ENCODE measurements around the gene MSI2.
A peak's percentile ranks its signal among the peaks of the same experiment; 100 is the strongest.

The MSI2 gene

DNA sequence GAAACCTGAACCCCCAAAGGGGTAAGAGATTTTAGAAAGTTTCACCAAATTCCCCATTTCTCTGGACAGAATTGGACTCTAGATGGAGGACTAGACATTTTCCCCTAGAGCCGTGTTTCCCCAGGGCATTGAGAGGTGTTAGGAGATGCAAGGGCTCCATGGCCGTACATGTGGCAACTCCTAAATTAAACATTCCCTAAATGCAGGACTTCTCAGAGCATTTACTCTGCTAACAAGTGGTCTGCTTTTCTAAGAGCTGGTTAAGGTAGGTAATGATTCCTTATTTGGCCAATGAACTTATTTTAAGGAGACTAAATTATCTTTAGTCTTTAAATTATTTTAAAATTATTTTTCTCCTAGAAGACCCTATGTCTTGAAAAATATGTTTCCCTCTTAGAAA lies 200.9 kb downstream of the MSI2 start:
- DNase-seq (ENCODE audit: low read depth in 2 of 2), result no peak

GRCh38 chr17:57458718-57459285 lies 202.5 kb downstream of the MSI2 start:
- no peak for DNase-seq (ENCODE audit: low read depth in 2 of 2)

- DNase-seq (ENCODE audit: low read depth in 2 of 2), result no peak
Observed at GRCh38 chr17:57459286-57459915, 203.1 kb downstream of the MSI2 start.

DNA sequence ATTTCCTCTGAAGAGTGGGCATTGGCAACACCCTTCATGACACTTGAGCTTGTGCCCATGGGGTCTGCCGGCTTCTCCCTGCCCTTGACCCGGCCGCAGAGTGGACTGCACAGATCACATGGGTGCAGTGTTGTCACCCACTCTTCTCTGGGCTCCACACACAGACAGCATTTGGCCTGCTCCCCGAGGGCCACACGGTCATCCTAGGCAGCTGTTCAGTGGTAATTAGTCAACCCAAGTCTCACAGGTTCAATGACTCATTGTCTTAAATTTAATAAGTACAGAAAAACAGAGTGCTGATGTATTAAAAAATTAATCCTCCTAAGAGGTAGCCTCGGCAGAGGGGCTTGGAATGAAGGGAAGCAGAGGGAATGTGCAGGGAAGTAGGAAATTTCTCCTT lies 204.8 kb downstream of the MSI2 start:
- DNase-seq (ENCODE audit: low read depth in 2 of 2), result no peak

DNA sequence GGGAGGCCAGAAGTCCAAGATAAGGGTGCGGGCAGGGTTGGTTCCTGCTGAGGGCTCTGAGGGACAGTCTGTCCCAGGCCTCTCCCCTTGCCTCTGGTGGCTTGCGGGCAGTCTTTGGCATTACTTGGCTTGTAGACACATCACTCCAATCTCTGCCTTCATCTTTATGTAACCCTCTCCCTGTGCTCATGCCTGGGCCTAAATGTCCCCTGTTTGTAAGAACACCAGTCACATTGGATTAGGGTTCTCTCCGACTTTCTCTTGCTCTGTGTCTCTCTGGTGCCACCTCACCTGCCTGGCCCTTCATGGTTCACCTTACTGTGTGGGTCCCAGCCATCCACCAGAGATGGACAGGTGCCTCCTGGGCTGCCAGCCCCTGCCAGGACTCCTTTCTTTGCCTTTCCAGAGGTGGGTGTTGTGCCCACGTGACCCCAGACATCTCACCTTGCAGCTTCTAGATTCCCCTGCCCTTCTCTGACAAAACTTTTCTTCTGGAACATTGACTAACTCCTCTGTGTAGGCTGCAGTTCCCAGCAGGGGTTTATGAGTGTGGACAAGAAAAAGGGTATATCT lies 205.8 kb downstream of the MSI2 start:
- DNase-seq (ENCODE audit: low read depth in 2 of 2), result no peak

DNA sequence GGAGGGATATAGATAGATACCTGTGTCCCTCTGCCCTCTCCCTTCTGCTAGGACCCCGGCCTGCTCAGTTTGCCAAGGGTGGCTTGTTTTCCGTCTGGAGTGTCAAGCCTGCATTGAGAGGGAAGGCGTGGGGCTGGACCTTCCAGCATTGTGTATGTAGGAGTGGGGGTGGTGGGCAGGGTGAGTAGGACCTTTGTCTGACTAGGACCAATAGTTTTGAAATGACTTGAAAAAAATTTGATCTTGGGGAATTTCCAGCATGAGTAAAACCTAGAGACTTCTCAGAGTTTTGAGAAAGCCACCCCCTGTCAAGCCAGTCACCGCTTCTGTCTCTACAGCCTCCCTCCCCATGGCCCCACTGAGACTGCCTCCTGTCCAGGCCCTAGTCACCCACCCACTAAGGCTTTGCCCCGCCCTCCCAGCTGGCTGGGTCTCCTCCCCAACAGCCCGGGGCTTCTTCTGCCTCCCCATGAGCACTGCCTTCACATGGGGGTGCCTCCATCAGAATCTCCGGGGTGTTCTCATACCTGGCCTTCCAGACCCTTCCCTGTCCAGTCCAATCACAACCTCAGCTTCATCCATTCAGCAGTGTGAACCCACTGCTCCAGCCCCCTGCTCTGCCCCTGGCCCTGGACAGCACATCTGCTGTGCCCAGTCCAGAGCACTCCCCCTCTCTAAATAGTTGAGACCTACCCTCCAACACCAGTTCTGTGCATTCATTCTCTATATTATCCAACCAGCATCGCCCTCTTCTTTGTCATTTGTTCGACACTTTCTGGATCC lies 207.0 kb downstream of the MSI2 start:
- DNase-seq (ENCODE audit: low read depth in 2 of 2), result peak; percentile 13 to 53

DNA sequence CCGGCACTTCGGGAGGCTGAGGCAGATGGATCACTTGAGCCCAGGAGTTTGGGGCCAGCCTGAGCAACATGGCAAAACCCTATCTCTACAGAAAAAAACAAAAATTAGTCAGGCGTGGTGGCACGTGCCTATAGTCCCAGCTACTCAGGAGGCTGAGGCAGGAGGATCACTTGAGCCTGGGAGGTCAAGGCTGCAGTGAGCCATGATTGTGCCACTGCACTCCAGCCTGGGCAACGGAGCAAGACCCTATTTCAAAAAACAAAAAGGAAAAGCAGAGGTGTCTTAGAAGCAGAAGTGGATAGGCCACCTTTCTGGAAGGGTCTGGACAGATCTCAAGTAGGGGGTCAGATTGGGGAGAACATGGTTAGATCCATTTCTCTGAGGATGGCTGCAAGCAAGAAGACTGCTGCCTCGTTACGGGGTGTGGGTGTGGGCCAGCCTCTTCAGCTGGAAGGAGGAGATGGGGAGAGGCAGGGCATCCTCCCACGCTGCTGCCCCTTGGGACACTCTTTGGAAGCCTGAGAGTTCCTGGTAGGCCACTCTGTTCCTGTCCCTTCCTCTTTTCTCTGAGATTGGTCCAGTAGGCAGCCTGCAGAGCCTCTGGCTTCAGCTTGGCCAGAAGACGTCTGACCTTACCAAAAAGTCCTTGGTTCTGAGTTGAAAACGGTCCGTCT lies 208.0 kb downstream of the MSI2 start:
- DNase-seq (ENCODE audit: low read depth in 2 of 2), result no peak

DNA sequence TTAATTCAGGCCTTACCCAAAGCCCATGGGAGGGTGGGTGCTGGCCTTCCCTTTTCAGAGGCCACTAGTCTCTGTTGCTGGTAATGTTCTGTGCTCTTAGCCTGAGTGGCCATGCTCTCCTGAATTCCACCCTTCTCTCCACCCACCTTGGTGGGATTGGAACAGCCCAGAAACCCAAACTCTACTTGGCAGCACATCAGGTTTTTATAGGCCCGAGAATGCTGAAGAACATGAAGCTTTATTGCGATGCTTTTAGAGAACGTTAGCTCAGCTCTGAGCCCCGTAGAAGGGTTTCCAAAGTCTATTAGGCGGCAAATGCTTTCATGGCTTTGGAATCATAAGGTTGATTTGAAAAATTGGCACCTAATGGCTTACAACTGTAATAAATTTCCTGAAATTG lies 209.3 kb downstream of the MSI2 start:
- DNase-seq (ENCODE audit: low read depth in 2 of 2), result no peak

DNA sequence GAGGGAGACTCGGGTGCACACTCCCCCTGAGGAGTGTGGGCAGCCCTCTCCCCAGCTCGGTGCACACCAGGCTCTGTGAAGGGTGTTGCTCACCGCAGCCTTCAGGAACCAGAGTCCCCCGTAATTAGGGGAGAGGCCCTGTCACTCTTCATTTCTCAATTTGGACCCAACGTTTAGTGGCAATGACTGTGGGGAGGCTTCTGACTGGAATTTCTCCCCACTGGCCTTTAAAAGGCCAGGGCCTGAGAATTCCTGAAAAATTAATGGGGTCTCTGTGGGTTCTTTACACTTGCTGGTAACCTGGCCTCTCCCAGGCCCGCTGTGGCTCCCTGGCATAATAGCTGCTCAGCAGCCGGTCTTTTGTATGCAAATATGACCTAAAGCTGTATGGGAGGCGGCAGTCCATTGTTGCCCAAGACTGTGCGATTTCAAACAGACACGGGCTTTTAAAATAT lies 209.7 kb downstream of the MSI2 start:
- no peak for DNase-seq (ENCODE audit: low read depth in 2 of 2)

GRCh38 chr17:57466521-57466920 lies 210.2 kb downstream of the MSI2 start:
- no peak for DNase-seq (ENCODE audit: low read depth in 2 of 2)

DNA sequence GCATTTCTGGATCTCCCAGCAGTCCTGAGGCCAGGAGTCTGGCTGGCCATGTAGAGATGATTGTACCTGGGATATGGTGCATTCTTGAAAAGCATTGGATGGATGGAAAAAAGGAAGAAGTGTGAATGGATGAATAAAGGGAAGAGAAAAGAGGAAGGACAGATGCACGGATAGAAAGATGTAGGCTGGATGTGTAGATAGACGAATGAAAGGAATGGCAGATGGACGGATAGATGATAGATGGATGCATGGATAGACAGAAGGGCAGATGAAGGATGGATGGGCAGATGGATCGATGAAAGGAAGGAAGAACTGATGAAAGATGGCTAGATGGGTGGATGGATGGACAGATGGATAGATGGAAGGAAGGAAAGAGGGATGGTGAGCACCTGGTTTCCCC lies 210.9 kb downstream of the MSI2 start:
- no peak for DNase-seq (ENCODE audit: low read depth in 2 of 2)

GRCh38 chr17:57467801-57468200 lies 211.5 kb downstream of the MSI2 start:
- no peak for DNase-seq (ENCODE audit: low read depth in 2 of 2)

- DNase-seq (ENCODE audit: low read depth in 2 of 2), result no peak
Observed at GRCh38 chr17:57468932-57469775, 212.8 kb downstream of the MSI2 start.

DNA sequence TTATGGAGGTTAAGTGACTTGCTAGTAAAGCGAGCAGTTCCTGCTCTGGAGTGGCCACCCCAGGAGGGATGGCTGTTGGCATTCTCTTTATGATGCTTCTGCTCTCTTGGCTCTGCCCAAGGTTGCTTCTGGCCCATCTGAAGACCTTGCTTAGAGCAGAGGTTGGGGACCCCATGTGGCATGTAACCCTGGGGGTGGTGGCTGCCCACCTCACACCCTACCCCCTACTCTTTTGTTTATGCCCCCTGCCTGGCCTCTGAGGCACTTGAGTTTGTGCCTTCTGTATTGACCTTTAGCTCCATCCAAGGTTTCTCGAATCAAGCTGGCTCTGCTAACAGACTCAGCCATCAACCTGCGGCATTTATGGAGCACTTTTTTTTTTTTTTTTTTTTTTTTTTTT lies 214.6 kb downstream of the MSI2 start:
- no peak for DNase-seq (ENCODE audit: low read depth in 2 of 2)

GRCh38 chr17:57471868-57472368 lies 215.6 kb downstream of the MSI2 start:
- no peak for DNase-seq (ENCODE audit: low read depth in 2 of 2)

- DNase-seq (ENCODE audit: low read depth in 2 of 2), result no peak
Observed at GRCh38 chr17:57475796-57476195, 219.5 kb downstream of the MSI2 start.

- DNase-seq (ENCODE audit: low read depth in 2 of 2), result no peak
Observed at GRCh38 chr17:57477522-57478362, 221.4 kb downstream of the MSI2 start.

- no peak for DNase-seq (ENCODE audit: low read depth in 2 of 2)
Observed at GRCh38 chr17:57478478-57479250, 222.3 kb downstream of the MSI2 start.

GRCh38 chr17:57480438-57481196 lies 224.3 kb downstream of the MSI2 start:
- no peak for DNase-seq (ENCODE audit: low read depth in 2 of 2)

All from stimulated activated CD8-positive, alpha-beta memory T cell treated with anti-CD3 and anti-CD28 coated beads, Interleukin-7, amount 100 ng/mL, for 4 hours (primary cell).